Endothelial cell of umbilical vein (primary cell): ENCODE data around the gene ZNF83. TPM values are rescaled to one million over a fixed set of nuclear protein-coding genes. Genes with fewer than 3 reads are reported as not detected.

Experiments used
- BruUV-seq: library from RNA; stranded (reverse); fragments of 400-500 nt; replicated peaks from 2 replicates; lab custom pipeline; 2021; lab: Mats Ljungman, UMichigan
- CTCF ChIA-PET: fragments of 300-600, 350-600 bp; sonication (Branson Sonifier 250); formaldehyde crosslinking; loops from one replicate; lab custom pipeline; 2021; ENCODE audit warnings: antibody characterized with exemption, inconsistent platforms; lab: Charles Lee
- POLR2A ChIA-PET: fragments of 300-600, 350-600 bp; sonication (Branson Sonifier 250); formaldehyde crosslinking; loops from one replicate; lab custom pipeline; 2021; ENCODE audit warnings: antibody characterized with exemption, inconsistent platforms; lab: Charles Lee
- DNase-seq: peaks from one replicate; pipeline ENCODE4 v3.0.0-alpha.2; 2011; ENCODE audit warnings: low read depth, low spot score
- FAIRE-seq: peaks from 2 replicates; lab custom pipeline; 2011; peaks lifted over from hg19 to GRCh38; lab: Jason Lieb, UNC
- H2AFZ ChIP-seq: 2 replicates; pipeline ENCODE4 v1.6.0; 2012; ENCODE audit warnings: low read depth, low read length, control low read depth, inconsistent platforms
- H3K27ac ChIP-seq: 2 replicates; pipeline ENCODE4 v1.5.1; 2011; ENCODE audit warnings: low read depth, mild to moderate bottlenecking, control low read depth, low read length, moderate library complexity; ENCODE audit not compliant: insufficient read depth
- H3K27me3 ChIP-seq, 2 experiments: 2 replicates each; pipeline versions ENCODE4 v1.6.0 to v1.6.1; 2011; ENCODE audit warnings: low read length in 2 of 2, mixed read lengths in 1 of 2; ENCODE audit not compliant: control insufficient read depth in 2 of 2, insufficient read depth in 2 of 2
- H3K36me3 ChIP-seq, 2 experiments: 2 replicates in 1 of 2; 3 replicates in 1 of 2; pipeline ENCODE4 v1.5.1; 2011; ENCODE audit warnings: low read length in 2 of 2, mild to moderate bottlenecking in 1 of 2, moderate library complexity in 1 of 2; ENCODE audit not compliant: control insufficient read depth in 2 of 2, insufficient read depth in 2 of 2; ENCODE audit errors: extremely low read depth in 1 of 2
- H3K4me1 ChIP-seq: 3 replicates; pipeline ENCODE4 v1.5.1; 2011; ENCODE audit warnings: mild to moderate bottlenecking, low read length; ENCODE audit not compliant: control insufficient read depth, insufficient read depth; ENCODE audit errors: extremely low read depth
- H3K4me2 ChIP-seq: 2 replicates; pipeline ENCODE4 v1.6.1; 2011; ENCODE audit warnings: low read length, control low read depth, mixed read lengths; ENCODE audit not compliant: insufficient read depth
- H3K4me3 ChIP-seq, 3 experiments: fragments of 200-600 bp in 1 of 3; sonication (generic), shearing (Covaris generic) in 1 of 3; replicated peaks in 1 of 3; 2 replicates each; pipeline ENCODE4 v1.5.1; 2011 to 2016; ENCODE audit warnings: control low read depth in 3 of 3, low read length in 3 of 3, mild to moderate bottlenecking in 2 of 3, inconsistent platforms in 1 of 3, low read depth in 1 of 3, moderate library complexity in 1 of 3; ENCODE audit not compliant: insufficient read depth in 1 of 3
- H3K79me2 ChIP-seq: 2 replicates; pipeline ENCODE4 v1.6.0; 2012; ENCODE audit warnings: low read length, inconsistent platforms; ENCODE audit not compliant: control insufficient read depth, insufficient read depth
- H3K9ac ChIP-seq: replicated peaks from 2 replicates; pipeline ENCODE3; 2011; ENCODE audit warnings: low read length, control low read depth; ENCODE audit not compliant: insufficient read depth; ENCODE audit errors: extremely low read depth
- H3K9me1 ChIP-seq: replicated peaks from 3 replicates; pipeline ENCODE4 v1.6.0; 2011; ENCODE audit warnings: mild to moderate bottlenecking, low read length; ENCODE audit not compliant: control insufficient read depth, insufficient read depth; ENCODE audit errors: extremely low read depth
- H3K9me3 ChIP-seq: replicated peaks from 2 replicates; pipeline ENCODE4 v1.5.1; 2012; ENCODE audit warnings: low read length, inconsistent platforms; ENCODE audit not compliant: control insufficient read depth, insufficient read depth
- H4K20me1 ChIP-seq: replicated peaks from 2 replicates; pipeline ENCODE3; 2011; ENCODE audit warnings: mild to moderate bottlenecking, low read length; ENCODE audit not compliant: control insufficient read depth, insufficient read depth; ENCODE audit errors: extremely low read depth
- EZH2 ChIP-seq: IDR thresholded peaks from 2 replicates; pipeline ENCODE4 v1.6.1; 2012; ENCODE audit warnings: borderline replicate concordance, low read depth, mild to moderate bottlenecking, moderate library complexity, low read length, inconsistent platforms; ENCODE audit not compliant: severe bottlenecking
- FOS ChIP-seq: IDR thresholded peaks from 2 replicates; pipeline ENCODE4 v1.6.1; 2011; ENCODE audit warnings: mild to moderate bottlenecking, low read length, moderate library complexity, borderline replicate concordance; ENCODE audit not compliant: insufficient read depth
- GATA2 ChIP-seq: IDR thresholded peaks from 2 replicates; pipeline ENCODE4 v1.7.0; 2011; ENCODE audit warnings: low read depth, mild to moderate bottlenecking, moderate library complexity, mixed read lengths, low read length; ENCODE audit not compliant: insufficient read length, insufficient read depth
- JUN ChIP-seq: IDR thresholded peaks from 2 replicates; pipeline ENCODE4 v1.6.1; 2011; ENCODE audit warnings: borderline replicate concordance, low read depth; ENCODE audit not compliant: insufficient read length, insufficient read depth
- MYC ChIP-seq: IDR thresholded peaks from one replicate; pipeline ENCODE4 v1.6.1; 2011; ENCODE audit warnings: mild to moderate bottlenecking, low read depth, low read length
- POLR2A ChIP-seq: IDR thresholded peaks from 2 replicates; pipeline ENCODE4 v1.6.1; 2012; ENCODE audit warnings: low read depth, mild to moderate bottlenecking, control low read depth, low read length
- POLR2AphosphoS5 ChIP-seq: IDR thresholded peaks from 2 replicates; pipeline ENCODE4 v1.6.1; 2012; ENCODE audit warnings: low read depth, mild to moderate bottlenecking, control low read depth, low read length, moderate library complexity; ENCODE audit not compliant: insufficient read depth
- dilution Hi-C: fragments of 300-500 bp; cut with MboI; formaldehyde crosslinking; loops from one replicate; pipeline ENCODE4 v1.15.0; 2019; ENCODE audit warnings: low sequenced_read_pairs; ENCODE audit not compliant: extremely low pct_ligation_motif_present
- intact Hi-C: fragments of 100-400 bp; cut with micrococcal nuclease; formaldehyde crosslinking; loops from one replicate; pipeline ENCODE4 v1.10.0; 2022
- polyA plus RNA-seq, 4 experiments: library from polyadenylated mRNA; depleted of rRNA in 3 of 4; stranded (reverse) in 3 of 4; unstranded in 1 of 4; fragments of >200 nt; gene quantifications; 2 replicates each; pipeline versions ENCODE4 v1.2.1 to v1.2.3, GENCODE V29; 2011 to 2012; ENCODE audit warnings: missing spikeins in 1 of 4
- total RNA-seq: library from RNA; stranded (reverse); gene quantifications from 2 replicates; pipeline ENCODE4 v1.2.3, GENCODE V29; 2021
- TF ChIP-seq, protein P1 (sequence below), 2 donors: IDR thresholded peaks; 1 replicate in 1 of 2; 2 replicates in 1 of 2; pipeline ENCODE4 v1.5.1; 2011; ENCODE audit warnings: low read length in 2 of 2, mild to moderate bottlenecking in 2 of 2, moderate library complexity in 2 of 2, control low read depth in 1 of 2, inconsistent platforms in 1 of 2, low read depth in 1 of 2; ENCODE audit not compliant: insufficient read depth in 1 of 2; ENCODE audit errors: extremely low read depth in 1 of 2
- TF ChIP-seq, protein P2 (sequence below): IDR thresholded peaks from 2 replicates; pipeline ENCODE4 v1.6.1; 2011; ENCODE audit not compliant: insufficient read depth, insufficient read length

Gene ZNF83
- total and polyA plus RNA-seq, 2 donors (not counting 3 experiments of a cell fraction or from before 2014, with no cell fraction given): 32.3 to 41.4 TPM

DNA sequence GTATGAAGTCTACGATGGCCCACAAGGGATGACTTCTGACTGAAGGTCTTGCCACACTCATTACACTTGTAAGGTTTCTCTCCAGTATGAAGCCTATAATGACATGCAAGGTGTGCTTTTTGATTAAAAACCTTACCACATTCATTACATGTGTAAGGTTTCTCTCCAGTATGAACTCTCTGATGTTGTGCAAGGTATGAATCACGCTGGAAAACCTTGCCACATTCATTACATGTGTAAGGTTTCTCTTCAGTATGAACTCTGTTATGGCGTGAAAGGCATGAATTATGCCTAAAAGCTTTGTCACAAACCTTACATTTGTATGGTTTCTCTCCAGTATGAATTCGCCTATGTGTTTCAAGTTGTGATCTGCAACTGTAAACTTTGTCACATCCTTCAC is 15.0 kb upstream of the ZNF83 start:
- FAIRE-seq (no peak), DNase-seq (no peak)
- peaks cover 11 to 12% of the 10 kb centered on the region in 2 experiments for H3K36me3 ChIP-seq
- CTCF ChIA-PET: no interaction called here
- no peaks in the 10 kb centered on the region for H4K20me1 ChIP-seq
- H3K9me1 ChIP-seq: no peaks in the 10 kb centered on the region
- no peaks in the 10 kb centered on the region for H3K79me2 ChIP-seq
- no peak overlapping the region for H2AFZ ChIP-seq
- TF ChIP-seq POLR2A: no peak
- TF ChIP-seq POLR2AphosphoS5: no peak
- no peak for TF ChIP-seq JUN
- TF ChIP-seq FOS: no peak
- TF ChIP-seq EZH2: no peak
- TF ChIP-seq, protein P1, sequence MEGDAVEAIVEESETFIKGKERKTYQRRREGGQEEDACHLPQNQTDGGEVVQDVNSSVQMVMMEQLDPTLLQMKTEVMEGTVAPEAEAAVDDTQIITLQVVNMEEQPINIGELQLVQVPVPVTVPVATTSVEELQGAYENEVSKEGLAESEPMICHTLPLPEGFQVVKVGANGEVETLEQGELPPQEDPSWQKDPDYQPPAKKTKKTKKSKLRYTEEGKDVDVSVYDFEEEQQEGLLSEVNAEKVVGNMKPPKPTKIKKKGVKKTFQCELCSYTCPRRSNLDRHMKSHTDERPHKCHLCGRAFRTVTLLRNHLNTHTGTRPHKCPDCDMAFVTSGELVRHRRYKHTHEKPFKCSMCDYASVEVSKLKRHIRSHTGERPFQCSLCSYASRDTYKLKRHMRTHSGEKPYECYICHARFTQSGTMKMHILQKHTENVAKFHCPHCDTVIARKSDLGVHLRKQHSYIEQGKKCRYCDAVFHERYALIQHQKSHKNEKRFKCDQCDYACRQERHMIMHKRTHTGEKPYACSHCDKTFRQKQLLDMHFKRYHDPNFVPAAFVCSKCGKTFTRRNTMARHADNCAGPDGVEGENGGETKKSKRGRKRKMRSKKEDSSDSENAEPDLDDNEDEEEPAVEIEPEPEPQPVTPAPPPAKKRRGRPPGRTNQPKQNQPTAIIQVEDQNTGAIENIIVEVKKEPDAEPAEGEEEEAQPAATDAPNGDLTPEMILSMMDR (IDR thresholded peaks at IDR 0.05; ENCODE audit: extremely low read depth in 1 of 2, insufficient read depth in 1 of 2, low read depth in 1 of 2, low read length in 2 of 2): no peak
- TF ChIP-seq GATA2: no peak
- TF ChIP-seq MYC: no peak
- TF ChIP-seq, protein P2, sequence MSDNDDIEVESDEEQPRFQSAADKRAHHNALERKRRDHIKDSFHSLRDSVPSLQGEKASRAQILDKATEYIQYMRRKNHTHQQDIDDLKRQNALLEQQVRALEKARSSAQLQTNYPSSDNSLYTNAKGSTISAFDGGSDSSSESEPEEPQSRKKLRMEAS: no peak
- H3K27me3 ChIP-seq: no peaks in the 10 kb centered on the region
- no TSS peak for BruUV-seq
- intact Hi-C loops: no loop called here
- POLR2A ChIA-PET: no interaction called here
- H3K9ac ChIP-seq: no peak overlapping the region
- H3K9me3 ChIP-seq: no peaks in the 10 kb centered on the region
- dilution Hi-C loops: no loop called here
- H3K4me2 ChIP-seq: no peak overlapping the region
- no peaks in the 10 kb centered on the region for H3K4me1 ChIP-seq
- H3K27ac ChIP-seq: no peak overlapping the region
- H3K4me3 ChIP-seq: no peak overlapping the region
